A204.1 (cell line): Measurements from ENCODE around the gene HIP1.
"Not testable (repeated sequence)": the region's sequence is repeated elsewhere in the genome, so short reads cannot be mapped to it uniquely, and the experiment has no call there.

Source experiments
- FAIRE-seq: peaks from 2 replicates; lab custom pipeline; 2012; peaks lifted over from hg19 to GRCh38; lab: Jason Lieb, UNC

HIP1 gene

GRCh38 chr7:75609416-75609815 lies 129.3 kb downstream of the HIP1 start:
- FAIRE-seq, result not testable (repeated sequence)

GRCh38 chr7:75608451-75609122 lies 130.2 kb downstream of the HIP1 start:
- no peak for FAIRE-seq

- no peak for FAIRE-seq
Observed at GRCh38 chr7:75604408-75604807, 134.3 kb downstream of the HIP1 start.

- not testable (repeated sequence) for FAIRE-seq
Observed at GRCh38 chr7:75602831-75603230, 135.9 kb downstream of the HIP1 start.

- no peak for FAIRE-seq
Observed at GRCh38 chr7:75601539-75601938, 137.2 kb downstream of the HIP1 start.

- FAIRE-seq, result not testable (repeated sequence)
Observed at GRCh38 chr7:75600748-75601147, 138.0 kb downstream of the HIP1 start.

- FAIRE-seq, result no peak
Observed at GRCh38 chr7:75599244-75599781, 139.4 kb downstream of the HIP1 start.

GRCh38 chr7:75596727-75597614 lies 141.8 kb downstream of the HIP1 start:
- no peak for FAIRE-seq

- no peak for FAIRE-seq
Observed at GRCh38 chr7:75595766-75596165, 143.0 kb downstream of the HIP1 start.

- not testable (repeated sequence) for FAIRE-seq
Observed at GRCh38 chr7:75593500-75594184, 145.1 kb downstream of the HIP1 start.

- no peak for FAIRE-seq
Observed at GRCh38 chr7:75591467-75592255, 147.1 kb downstream of the HIP1 start.

- no peak for FAIRE-seq
Observed at GRCh38 chr7:75590373-75591005, 148.3 kb downstream of the HIP1 start.

GRCh38 chr7:75584354-75584753 lies 154.4 kb downstream of the HIP1 start:
- FAIRE-seq, result no peak

- no peak for FAIRE-seq
Observed at GRCh38 chr7:75583255-75583654, 155.5 kb downstream of the HIP1 start.

- FAIRE-seq, result no peak
Observed at GRCh38 chr7:75579899-75580298, 158.8 kb downstream of the HIP1 start.

- FAIRE-seq, result no peak
Observed at GRCh38 chr7:75578081-75578480, 160.7 kb downstream of the HIP1 start.

GRCh38 chr7:75575488-75576121 lies 163.1 kb downstream of the HIP1 start:
- no peak for FAIRE-seq

- no peak for FAIRE-seq
Observed at GRCh38 chr7:75573477-75574019, 165.2 kb downstream of the HIP1 start.

- no peak for FAIRE-seq
Observed at GRCh38 chr7:75572814-75573213, 165.9 kb downstream of the HIP1 start.

GRCh38 chr7:75572396-75572795 lies 166.3 kb downstream of the HIP1 start:
- no peak for FAIRE-seq

GRCh38 chr7:75571209-75571608 lies 167.5 kb downstream of the HIP1 start:
- FAIRE-seq, result no peak
